HG03432 (cell line): ENCODE measurements around the gene VANGL2.

Source experiments
- ATAC-seq: cut with Tn5 transposase; IDR thresholded peaks from one replicate; pipeline ENCODE4 v1.9.1; 2021; ENCODE audit warnings: mild to moderate bottlenecking, moderate library complexity; ENCODE audit not compliant: unreplicated experiment

VANGL2 gene

DNA sequence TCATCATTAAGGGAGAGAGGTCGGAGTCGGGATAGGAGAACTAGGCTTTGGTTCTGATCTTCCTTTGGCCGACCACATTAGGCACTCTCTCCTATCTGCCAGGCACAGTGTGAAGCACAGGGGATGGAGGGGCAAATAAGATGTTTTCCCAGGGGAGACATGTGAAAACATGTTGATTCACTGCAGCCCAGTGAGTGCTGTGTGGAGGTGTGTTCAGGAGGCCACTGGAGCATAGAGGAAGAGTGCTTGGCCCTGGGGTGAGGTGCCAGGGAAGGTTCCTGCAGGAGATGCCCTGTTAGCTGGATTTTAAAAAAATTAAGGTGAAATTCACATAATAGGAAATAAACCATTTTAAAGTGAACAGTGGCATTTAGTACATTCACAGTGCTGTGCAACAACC is 3.7 kb downstream of the VANGL2 start:
- ATAC-seq: no peak

DNA sequence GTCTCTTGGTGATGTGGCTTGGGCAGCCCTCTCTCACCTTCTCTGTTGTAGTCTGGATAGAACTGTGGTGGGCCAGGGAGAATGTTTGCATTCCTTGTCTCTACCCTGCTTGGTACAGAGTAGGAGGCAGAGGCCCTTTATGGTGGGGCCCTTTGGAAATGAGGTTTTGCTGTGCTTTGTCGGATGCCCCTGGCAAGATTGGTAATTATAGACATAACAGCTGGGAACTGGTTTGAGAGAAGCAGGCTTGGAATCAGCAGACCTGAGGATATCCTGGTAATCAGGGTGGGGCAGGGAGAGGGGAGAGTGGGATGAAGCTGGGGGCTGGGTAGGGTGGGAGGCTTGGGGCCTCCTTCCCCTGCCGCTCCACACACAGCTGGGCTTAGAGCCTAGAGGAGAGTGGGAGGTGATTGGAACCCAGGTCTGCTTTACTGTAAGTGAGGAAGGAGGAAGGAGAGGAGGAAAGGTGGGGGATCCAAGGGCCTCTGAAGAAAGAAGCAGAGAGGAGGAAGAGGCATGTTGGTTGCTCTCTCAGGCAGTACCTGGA is 5.0 kb downstream of the VANGL2 start:
- ATAC-seq: no peak

DNA sequence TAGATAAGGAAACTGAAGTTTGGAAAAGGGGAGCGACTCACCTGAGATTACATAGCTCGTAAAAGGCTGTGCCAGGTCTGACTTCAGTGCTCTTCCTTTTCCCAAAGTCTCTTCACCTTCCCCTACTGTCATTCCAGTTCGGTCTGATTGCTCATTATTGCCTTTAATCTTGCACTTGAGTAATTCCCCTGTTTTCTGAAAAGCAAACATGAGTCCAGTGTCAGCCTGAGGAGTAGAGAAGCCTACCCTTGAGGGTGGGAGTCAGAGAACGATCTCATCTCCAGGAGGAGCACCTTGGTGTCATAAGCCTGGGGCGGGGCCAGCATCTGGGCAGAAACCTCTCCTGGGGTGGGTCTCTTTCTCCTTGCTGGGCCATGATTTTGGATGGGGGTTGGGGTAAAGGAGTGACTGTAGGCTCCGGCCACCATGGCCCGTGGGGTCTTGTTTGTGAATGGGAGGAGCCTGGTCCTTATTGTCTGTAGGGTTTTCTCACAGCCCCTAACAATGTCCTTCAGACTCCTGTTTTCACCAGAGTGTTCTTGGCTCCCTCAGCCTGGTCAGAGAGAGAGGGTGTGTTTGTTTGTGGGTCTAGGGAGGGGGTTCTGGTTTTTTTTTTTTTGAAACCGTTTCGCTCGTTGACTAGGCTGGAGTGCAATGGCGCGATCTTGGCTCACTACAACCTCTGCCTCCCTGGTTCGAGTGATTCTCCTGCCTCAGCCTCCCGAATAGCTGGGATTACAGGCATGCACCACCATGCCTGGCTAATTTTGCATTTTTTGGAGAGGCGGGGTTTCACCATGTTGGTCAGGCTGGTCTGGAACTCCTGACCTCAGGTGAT is 6.0 kb downstream of the VANGL2 start:
- ATAC-seq: no peak

DNA sequence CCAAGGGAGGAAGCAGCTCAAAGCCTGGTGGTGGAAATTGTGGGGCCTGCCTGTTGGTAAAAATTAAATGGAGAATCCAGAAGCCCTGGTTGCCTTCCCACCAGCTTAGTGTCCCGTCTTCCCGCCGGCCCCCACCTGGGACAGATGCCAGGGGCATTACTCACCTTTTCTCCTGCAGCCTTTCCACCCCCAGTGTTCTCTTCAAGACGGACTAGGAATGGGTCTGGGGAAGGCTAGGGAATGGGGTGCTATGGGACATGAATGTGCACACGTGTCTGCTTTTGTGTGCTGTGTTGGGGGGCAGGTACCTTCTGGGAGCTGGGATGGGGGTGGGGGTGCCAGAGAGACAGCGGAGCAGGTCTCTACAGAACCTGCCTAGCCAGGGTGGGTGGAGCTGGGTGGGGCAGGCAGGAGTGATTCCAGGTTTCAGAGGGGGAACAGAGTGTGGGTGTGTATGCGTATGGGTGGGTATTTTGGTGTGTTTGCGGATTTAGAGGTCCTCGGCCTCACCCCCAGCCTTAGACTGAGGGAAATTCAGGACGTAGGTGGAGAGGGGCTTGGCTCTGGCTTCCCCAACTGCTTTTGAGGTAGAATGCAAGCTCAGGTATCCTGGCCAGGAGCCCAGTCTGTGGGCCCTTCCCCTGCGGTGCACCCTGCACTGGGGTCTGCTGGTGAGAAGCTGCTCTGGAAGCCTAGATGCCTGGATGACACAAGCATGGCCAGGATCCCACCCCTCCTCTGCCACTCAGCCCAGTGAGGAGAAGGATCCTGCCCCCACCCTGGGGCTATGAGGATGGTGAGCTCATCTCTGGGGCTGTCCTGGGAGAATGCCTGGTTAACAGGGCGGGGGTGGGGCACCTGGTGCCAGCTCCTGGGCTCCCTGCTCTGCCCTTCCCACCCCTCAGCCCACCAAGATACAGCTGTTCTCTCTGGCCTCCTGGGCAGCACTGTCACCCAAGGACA is 7.8 kb downstream of the VANGL2 start:
- no peak for ATAC-seq

DNA sequence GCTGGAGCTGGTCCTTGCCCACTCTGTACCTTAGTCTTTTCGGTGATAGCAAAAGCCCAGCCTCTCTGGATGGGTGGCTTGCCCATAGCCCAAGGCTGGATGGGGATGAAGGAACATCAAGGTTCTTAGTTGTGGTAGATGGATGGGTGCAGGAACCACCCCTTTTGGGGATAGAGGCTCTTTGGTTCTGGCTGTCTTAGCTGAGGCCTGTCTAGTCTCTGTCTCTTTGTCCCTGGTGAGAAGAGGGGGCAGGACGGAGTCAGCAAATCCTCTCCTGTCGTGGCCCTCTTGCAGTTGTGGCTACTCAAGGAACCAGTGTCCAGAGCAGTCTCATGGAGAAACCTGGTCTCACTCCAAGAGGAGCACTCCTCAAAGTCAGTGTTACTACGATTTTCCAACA is 8.5 kb downstream of the VANGL2 start:
- ATAC-seq: no peak

DNA sequence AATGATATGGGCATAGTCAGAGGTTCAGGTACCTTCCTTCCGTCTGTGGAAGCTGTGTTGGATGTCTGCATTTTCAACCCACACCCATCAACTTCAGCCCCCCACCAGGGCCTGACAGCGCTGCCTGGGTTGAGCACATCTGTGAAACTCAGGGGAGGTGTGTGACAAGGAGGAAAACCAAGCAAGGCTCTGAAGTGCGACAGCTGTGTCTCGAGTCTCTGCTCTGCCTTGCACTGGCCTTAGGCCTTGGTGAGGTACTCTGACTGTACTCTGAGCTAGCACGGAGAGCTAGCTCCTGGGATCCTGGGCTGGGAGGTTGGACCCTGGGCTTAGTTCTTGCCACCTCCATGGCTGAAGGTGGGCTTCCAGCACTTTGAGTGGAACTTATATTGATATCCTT is 9.1 kb downstream of the VANGL2 start:
- no peak for ATAC-seq

DNA sequence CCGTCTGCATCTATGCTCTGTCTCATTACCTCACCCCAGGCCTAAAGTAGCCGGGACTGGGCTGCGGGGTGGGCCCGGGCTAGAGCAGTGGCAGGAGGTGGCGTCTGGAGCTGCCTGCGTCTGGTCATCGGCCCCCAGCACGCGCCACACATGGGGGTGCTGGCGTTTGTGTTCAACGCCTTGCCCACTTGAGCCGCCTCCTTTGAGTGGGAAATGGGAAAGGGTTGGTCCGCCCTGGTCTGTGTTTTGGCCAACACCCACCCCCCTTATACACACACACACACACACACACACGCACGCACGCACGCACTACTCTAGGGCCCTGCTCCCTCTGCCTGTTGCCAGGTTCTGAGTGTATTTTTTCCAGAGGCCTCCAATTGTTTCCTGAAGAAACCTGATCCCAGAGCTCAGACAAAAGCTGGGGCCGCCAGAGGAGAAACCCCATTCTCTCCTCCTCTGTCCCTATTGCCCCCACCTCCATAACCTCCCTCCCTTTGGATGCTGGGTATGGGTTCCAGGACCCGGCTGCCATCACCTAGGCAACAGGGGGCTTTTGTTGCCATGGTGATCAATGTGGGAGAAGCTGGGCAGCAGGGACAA is 10.1 kb downstream of the VANGL2 start:
- ATAC-seq: no peak

DNA sequence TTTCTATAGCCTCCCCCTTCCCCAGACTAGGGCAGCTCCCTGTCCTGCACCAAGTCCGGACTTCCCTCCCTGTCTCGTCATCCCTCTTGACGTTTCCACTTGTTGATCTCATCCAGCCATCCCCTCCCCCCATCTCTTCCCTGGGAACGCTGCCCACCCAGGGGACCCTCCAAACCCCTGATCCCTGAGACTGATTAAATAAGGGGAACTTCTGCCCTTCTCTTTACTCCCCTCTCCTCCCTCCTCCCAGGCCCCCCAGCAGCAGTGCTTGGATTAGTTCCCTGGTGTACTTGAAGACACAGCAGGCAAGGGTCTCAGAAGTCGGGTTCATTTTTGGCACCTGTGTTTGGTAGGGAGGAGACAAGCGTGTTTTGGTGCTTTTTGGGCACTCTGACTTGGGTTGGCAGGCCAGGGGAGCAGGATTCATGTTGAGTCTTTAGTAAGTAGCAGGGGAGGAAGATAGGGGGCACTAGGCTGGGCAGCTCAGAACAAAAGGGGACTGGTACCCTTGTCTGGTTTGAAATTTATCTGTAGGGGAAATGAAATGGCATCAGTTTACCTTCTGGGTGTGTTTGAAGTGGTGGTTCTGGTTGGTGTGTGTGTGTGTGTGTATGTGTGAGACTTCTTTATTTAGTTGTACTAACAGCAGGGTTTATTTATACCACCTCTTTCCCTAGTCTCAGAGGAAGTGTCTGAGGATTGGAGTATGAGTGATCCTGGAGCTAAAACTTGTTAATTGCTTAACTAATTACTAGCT is 11.1 kb downstream of the VANGL2 start:
- ATAC-seq: no peak

DNA sequence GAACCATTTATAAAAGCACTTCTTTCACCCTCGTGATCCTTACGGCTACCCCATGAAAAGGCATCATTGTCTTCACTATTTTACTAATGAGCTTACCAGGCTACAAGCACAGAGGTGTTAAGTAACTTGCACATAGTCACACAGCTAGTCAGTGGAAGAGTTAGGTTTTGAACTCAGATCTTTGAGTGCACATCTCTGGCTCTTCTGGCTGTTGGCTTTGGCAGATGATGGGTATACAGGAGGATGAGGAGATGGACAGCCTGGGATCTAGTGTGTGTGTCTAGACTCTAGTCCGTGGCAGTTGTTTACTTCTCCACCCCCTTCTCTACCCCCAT is 11.6 kb downstream of the VANGL2 start:
- ATAC-seq: no peak

DNA sequence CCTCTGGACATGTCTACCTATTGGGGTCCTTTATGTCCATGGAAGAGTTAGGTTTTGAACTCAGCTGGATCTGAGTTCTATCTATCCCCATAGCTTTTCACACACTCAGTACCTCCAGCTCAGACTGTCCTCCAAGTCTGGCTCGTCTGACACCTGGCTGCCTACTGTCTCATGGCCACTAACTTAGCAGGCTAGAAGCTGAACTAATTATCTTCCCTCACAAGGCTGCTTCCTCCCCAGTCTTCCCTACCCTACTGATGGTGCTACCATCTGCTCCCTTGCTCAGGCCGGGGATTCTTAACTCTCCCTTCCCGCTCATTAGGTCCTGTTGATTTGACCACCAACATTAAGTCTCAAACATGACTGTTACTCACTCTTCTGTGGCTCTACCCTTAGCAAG is 13.4 kb downstream of the VANGL2 start:
- no peak for ATAC-seq

DNA sequence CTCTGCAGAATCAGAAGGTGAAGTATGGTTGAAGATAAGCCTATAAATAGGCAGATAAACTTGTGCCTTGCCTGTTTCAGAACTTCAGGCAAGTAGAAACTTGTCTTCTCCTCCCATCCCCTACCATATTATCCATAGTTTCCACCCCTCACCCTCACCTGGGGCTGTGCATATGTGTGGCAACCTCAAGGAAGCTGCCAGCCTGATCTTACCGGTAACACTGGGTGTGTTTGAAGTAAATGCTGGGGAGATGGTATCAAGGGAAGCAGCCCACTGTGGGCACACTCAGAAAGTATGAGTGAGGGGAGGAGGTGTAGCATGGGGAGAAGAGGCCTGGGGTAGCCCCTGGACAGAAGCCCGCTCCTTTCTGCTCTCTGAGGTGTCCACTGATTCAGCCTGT is 14.5 kb downstream of the VANGL2 start:
- ATAC-seq: no peak

DNA sequence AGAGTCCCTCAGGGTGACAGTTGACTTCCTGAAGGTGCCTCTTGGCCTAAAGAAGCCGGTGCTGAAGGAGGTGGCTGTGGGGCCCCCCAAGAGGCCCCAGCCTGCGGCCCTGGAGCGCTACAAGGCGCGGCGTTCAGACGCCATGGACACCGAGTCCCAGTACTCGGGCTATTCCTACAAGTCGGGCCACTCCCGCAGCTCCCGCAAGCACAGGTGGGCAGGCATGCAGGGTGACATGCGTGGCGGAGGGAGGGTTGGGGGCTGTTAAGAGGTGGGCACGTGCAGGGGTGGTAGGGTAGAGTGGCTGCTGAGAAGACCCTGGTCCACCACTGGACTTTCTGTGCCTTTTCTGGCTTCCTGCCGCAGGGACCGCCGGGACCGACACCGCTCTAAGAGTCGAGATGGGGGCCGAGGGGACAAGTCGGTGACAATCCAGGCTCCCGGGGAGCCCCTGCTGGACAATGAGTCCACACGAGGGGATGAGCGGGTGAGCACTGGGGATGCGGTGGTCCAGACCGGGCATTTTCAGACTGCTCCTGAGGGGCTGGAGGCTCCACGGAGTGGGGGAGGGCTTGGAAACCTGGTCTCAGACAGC is 15.4 kb downstream of the VANGL2 start:
- ATAC-seq: no peak

DNA sequence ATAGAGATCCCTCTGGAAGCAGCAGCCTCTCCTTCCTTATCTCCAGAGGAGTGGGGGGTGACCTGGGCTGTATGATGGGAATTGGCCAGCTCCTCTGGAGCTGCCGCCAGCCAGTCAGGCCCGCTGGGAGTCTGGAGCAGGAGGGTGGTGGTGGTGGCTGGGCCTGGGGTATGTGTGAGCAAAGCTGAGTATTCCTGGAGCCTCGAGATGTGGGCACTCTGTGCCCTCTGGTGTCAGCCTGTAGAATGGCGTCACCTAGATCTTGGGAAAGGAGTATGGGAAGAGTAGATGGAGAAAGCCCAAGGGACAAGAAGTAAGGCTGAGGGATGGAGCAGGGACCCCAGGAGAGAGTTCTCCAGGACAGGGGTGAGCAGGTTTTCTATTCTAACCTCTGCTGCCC is 16.0 kb downstream of the VANGL2 start:
- ATAC-seq: no peak

DNA sequence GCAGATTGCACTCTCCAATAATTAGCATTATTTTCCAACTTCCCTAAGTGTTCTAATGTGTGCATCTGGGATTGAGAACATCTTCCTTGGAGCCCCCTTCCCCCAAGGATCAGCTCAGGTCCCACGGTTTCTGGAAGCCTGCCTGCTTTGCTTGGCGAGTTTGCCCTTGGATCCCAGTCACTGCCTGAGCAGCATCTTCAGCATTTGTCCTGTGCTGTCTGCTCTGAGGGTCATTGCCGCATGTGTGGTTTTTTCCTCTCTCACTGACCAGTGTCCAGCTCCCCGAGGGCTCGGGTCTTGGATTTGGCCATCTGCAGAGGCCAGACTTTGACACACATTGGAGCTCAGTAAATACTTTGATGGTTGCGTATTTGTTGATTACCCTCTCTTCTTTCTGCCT is 18.1 kb downstream of the VANGL2 start:
- no peak for ATAC-seq

DNA sequence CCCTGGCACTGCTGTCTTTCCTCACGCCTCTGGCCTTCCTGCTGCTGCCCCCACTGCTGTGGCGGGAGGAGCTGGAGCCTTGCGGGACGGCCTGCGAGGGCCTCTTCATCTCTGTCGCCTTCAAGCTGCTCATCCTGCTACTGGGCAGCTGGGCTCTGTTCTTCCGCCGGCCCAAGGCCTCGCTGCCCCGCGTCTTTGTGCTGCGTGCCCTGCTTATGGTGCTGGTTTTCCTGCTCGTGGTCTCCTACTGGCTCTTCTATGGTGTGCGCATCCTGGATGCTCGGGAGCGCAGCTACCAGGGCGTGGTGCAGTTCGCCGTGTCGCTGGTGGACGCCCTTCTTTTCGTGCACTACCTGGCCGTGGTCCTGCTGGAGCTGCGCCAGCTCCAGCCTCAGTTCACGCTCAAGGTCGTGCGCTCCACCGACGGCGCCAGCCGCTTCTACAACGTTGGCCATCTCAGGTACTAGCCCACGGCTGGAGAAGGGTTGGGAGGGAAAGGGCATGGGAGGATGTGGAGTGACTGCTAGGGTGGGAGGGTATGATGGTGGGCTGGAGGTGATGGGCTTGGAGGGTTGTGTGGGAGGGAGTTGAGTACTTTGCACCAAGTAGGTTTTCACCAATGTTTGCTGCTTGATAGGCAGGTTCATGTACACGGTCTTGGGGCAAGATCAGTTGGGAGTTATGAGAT is 18.9 kb downstream of the VANGL2 start:
- no peak for ATAC-seq

DNA sequence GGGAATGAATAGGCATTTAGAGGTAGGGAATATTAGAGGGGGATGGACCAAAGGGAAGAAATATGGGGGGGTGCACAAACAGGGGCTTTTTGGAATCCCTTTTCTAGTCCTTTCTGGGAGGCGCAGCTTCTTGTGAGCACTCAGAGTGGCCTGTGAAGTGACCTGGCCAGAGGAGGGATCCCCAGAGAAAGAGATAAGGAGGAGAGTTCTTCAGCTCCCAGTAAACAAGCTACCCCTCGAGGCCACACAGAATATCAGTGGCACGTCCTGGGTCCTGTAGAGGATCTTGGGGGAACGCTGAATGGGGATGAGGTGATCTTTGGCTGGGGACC is 19.4 kb downstream of the VANGL2 start:
- ATAC-seq: no peak

DNA sequence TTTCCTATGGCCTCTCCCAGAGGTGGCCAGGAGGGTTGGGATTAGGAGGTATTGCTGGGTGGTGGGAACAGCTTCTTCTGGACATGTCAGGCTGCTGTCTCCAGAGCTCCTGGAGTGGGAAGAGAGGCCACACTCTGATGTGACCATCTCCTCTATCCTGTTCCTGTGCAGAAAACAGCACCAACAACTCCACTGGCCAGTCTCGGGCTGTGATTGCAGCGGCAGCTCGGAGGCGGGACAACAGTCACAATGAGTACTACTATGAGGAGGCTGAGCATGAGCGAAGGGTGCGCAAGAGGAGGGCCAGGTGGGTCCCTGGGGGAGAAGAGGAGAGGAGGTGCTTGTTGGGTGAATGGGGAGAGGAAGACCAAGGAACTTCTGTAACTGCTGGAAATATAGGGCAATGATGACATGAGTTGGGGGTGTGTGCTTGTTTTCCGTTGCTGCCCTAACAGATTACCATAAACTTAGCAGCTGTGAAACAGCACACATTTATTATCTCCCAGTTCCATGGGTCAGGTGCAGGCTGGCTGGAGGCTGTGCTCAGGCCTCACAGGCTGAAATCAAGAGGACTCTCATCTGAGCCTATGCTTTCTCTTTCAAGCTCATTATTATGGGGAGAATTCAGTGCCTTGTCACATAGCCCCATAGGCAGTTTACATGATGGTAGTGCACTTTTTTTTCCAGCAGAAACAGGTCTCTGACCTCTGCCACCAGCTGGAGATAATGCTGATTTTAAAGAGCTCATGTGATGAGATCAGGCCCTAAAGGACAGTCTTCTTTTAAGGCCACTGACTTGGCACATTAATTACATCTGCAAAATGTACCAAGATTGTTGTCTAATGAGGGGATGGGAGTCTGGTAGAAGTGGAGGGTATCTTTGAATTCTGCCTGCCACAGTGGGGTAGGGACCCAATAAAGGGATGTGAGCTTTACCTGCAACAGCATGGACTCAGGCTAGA is 20.8 kb downstream of the VANGL2 start:
- ATAC-seq: no peak

DNA sequence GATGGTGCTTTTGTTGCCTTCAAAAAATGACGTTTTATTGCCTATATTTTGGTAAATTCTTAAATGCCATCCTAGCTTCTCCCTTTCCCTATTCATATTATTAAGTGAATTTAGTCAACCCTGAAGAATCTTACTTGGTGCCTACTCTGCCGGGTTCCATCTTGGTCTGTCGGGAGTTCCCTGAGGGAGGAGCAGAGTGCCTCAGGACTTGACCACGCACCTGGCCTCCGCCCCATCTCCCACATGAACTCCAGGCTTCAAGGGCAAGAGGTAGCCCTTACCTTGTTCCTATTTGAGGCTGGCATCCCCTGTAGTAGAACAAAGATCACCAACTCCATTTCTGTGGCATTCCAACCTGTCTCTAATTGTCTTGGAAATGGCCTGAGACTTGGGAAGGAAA is 21.5 kb downstream of the VANGL2 start:
- no peak for ATAC-seq

DNA sequence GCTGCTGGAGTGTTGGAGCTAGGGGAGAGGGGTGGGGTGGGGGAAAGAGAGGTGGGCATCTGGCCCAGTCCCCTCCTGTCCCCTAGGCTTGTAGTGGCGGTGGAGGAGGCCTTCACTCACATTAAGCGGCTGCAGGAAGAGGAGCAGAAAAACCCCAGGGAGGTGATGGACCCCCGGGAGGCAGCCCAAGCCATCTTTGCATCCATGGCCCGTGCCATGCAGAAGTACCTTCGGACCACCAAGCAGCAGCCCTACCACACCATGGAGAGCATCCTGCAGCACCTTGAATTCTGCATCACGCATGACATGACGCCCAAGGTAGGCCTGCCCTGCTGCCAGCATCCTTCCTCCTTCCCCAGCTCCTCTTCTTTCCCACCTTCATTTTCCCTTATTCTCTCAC is 23.6 kb downstream of the VANGL2 start:
- no peak for ATAC-seq
